H1 (cell line): ENCODE measurements around the gene ARID5A. TPM values are rescaled to one million over a fixed set of nuclear protein-coding genes. Genes with fewer than 3 reads are reported as not detected.

ENCODE experiments used
- CTCF ChIA-PET: fragments of 300-600 bp; sonication (Branson Sonifier 250); formaldehyde crosslinking; loops from one replicate; lab custom pipeline; 2021; ENCODE audit not compliant: partially characterized antibody; lab: Charles Lee
- POLR2A ChIA-PET: fragments of 300-600 bp; sonication (Branson Sonifier 250); formaldehyde crosslinking; loops from one replicate; lab custom pipeline; 2021; ENCODE audit warnings: inconsistent platforms; ENCODE audit not compliant: partially characterized antibody; lab: Charles Lee
- DNase-seq, 2 experiments: peaks; one replicate each; pipeline versions ENCODE4 v3.0.0 to v3.0.0-alpha.2; 2010 to 2022; ENCODE audit warnings: low spot score in 2 of 2, low read depth in 1 of 2, mixed read lengths in 1 of 2
- FAIRE-seq: peaks from 2 replicates; lab custom pipeline; 2011; peaks lifted over from hg19 to GRCh38; lab: Jason Lieb, UNC
- H2AFZ ChIP-seq: 2 replicates; pipeline ENCODE4 v1.8.1; 2012; ENCODE audit warnings: low read length, inconsistent platforms
- H2AK5ac ChIP-seq: 2 replicates; pipeline ENCODE4 v1.6.1; 2013; ENCODE audit warnings: low read depth, low read length
- H2BK120ac ChIP-seq: replicated peaks from 2 replicates; pipeline ENCODE3; 2013; ENCODE audit warnings: low read depth, low read length, inconsistent platforms
- H2BK12ac ChIP-seq: 2 replicates; pipeline ENCODE4 v1.6.1; 2013; ENCODE audit warnings: low read depth, low read length
- H2BK15ac ChIP-seq: 2 replicates; pipeline ENCODE4 v1.6.1; 2013; ENCODE audit warnings: low read length
- H2BK20ac ChIP-seq: 2 replicates; pipeline ENCODE4 v1.6.1; 2013; ENCODE audit warnings: low read length
- H2BK5ac ChIP-seq: 2 replicates; pipeline ENCODE4 v1.6.1; 2013; ENCODE audit warnings: low read depth, low read length
- H3K14ac ChIP-seq: 2 replicates; pipeline ENCODE4 v1.6.1; 2013; ENCODE audit warnings: inconsistent platforms; ENCODE audit not compliant: insufficient read length
- H3K18ac ChIP-seq: 2 replicates; pipeline ENCODE4 v1.6.1; 2013; ENCODE audit warnings: low read length; ENCODE audit errors: extremely low read depth
- H3K23ac ChIP-seq: 2 replicates; pipeline ENCODE4 v1.6.1; 2013; ENCODE audit warnings: inconsistent platforms; ENCODE audit not compliant: insufficient read length
- H3K23me2 ChIP-seq: 2 replicates; pipeline ENCODE4 v1.6.1; 2013; ENCODE audit warnings: low read depth, low read length
- H3K27ac ChIP-seq: 2 replicates; pipeline ENCODE4 v1.6.1; 2011; ENCODE audit warnings: low read depth, low read length, inconsistent platforms
- H3K27me3 ChIP-seq, 4 experiments: replicated peaks in 1 of 4; 1 replicate in 1 of 4; 2 replicates in 3 of 4; pipeline versions ENCODE4 v1.6.1 to v1.8.1; 2011 to 2013; ENCODE audit warnings: low read length in 3 of 4, mild to moderate bottlenecking in 3 of 4, inconsistent platforms in 2 of 4, mixed read lengths in 2 of 4, moderate library complexity in 1 of 4; ENCODE audit not compliant: control insufficient read depth in 3 of 4, insufficient read depth in 3 of 4; ENCODE audit errors: extremely low read depth in 1 of 4
- H3K36me3 ChIP-seq, 4 experiments: 2 replicates each; pipeline versions ENCODE4 v1.6.1 to v1.8.1; 2011 to 2013; ENCODE audit warnings: mild to moderate bottlenecking in 4 of 4, low read length in 3 of 4, moderate library complexity in 2 of 4, control low read depth in 1 of 4, inconsistent platforms in 1 of 4; ENCODE audit not compliant: insufficient read depth in 4 of 4, control insufficient read depth in 2 of 4
- H3K4ac ChIP-seq: replicated peaks from 2 replicates; pipeline ENCODE3; 2013; ENCODE audit warnings: low read length, low read depth, mixed read lengths, inconsistent platforms; ENCODE audit not compliant: insufficient read length
- H3K4me1 ChIP-seq, 4 experiments: replicated peaks in 1 of 4; 1 replicate in 1 of 4; 2 replicates in 3 of 4; pipeline versions ENCODE4 v1.6.1 to v1.8.1; 2011 to 2013; ENCODE audit warnings: low read length in 3 of 4, inconsistent platforms in 2 of 4, mixed read lengths in 1 of 4; ENCODE audit not compliant: insufficient read depth in 4 of 4, control insufficient read depth in 3 of 4
- H3K4me2 ChIP-seq, 2 experiments: 2 replicates each; pipeline versions ENCODE4 v1.6.1 to v1.8.1; 2011 to 2013; ENCODE audit warnings: low read depth in 2 of 2, low read length in 2 of 2, control low read depth in 1 of 2, inconsistent platforms in 1 of 2, mild to moderate bottlenecking in 1 of 2; ENCODE audit not compliant: insufficient read depth in 1 of 2
- H3K4me3 ChIP-seq, 4 experiments: fragments of 200-600, 300-600 bp in 1 of 4; sonication (generic), shearing (Covaris generic), sonication (Bioruptor Twin) in 1 of 4; 2 replicates each; pipeline versions ENCODE4 v1.5.1 to v1.8.1; 2011 to 2016; ENCODE audit warnings: low read length in 4 of 4, low read depth in 3 of 4, control low read depth in 2 of 4, inconsistent platforms in 2 of 4, mild to moderate bottlenecking in 2 of 4, mixed read lengths in 1 of 4, moderate library complexity in 1 of 4; ENCODE audit not compliant: insufficient read depth in 2 of 4; ENCODE audit errors: extremely low read depth in 1 of 4
- H3K56ac ChIP-seq: replicated peaks from 2 replicates; pipeline ENCODE3; 2013; ENCODE audit warnings: low read depth, mild to moderate bottlenecking, mixed read lengths, low read length, inconsistent platforms; ENCODE audit not compliant: insufficient read length
- H3K79me1 ChIP-seq: 2 replicates; pipeline ENCODE4 v1.6.1; 2013; ENCODE audit warnings: low read depth, low read length, control low read depth
- H3K79me2 ChIP-seq, 2 experiments: 2 replicates each; pipeline versions ENCODE4 v1.6.1 to v1.8.1; 2012 to 2013; ENCODE audit warnings: low read length in 2 of 2, mild to moderate bottlenecking in 2 of 2, inconsistent platforms in 1 of 2; ENCODE audit not compliant: insufficient read depth in 2 of 2, control insufficient read depth in 1 of 2
- H3K9ac ChIP-seq, 4 experiments: replicated peaks in 1 of 4; 1 replicate in 1 of 4; 2 replicates in 3 of 4; pipeline versions ENCODE4 v1.6.1 to v1.8.1; 2011 to 2013; ENCODE audit warnings: low read depth in 3 of 4, low read length in 3 of 4, control low read depth in 2 of 4, mild to moderate bottlenecking in 2 of 4, moderate library complexity in 2 of 4, inconsistent platforms in 1 of 4; ENCODE audit errors: extremely low read depth in 1 of 4
- H3K9me3 ChIP-seq, 2 experiments: 2 replicates each; pipeline versions ENCODE4 v1.6.1 to v1.8.1; 2012 to 2013; ENCODE audit warnings: mild to moderate bottlenecking in 2 of 2, moderate library complexity in 2 of 2, control low read depth in 1 of 2, inconsistent platforms in 1 of 2, low read depth in 1 of 2, low read length in 1 of 2, mixed read lengths in 1 of 2; ENCODE audit not compliant: insufficient read depth in 2 of 2
- H4K20me1 ChIP-seq, 2 experiments: replicated peaks in 1 of 2; 2 replicates each; pipeline versions ENCODE3 to v1.8.1; 2011 to 2013; ENCODE audit warnings: inconsistent platforms in 2 of 2, low read length in 2 of 2, mild to moderate bottlenecking in 1 of 2; ENCODE audit not compliant: insufficient read depth in 2 of 2, control insufficient read depth in 1 of 2
- H4K5ac ChIP-seq: 2 replicates; pipeline ENCODE4 v1.6.1; 2013; ENCODE audit warnings: low read length, low read depth, mixed read lengths, inconsistent platforms; ENCODE audit not compliant: insufficient read length
- H4K8ac ChIP-seq: 2 replicates; pipeline ENCODE4 v1.8.0; 2013; ENCODE audit warnings: mild to moderate bottlenecking, moderate library complexity, low read length, inconsistent platforms; ENCODE audit not compliant: insufficient read depth; ENCODE audit errors: extremely low read depth
- H4K91ac ChIP-seq: replicated peaks from 2 replicates; pipeline ENCODE3; 2013; ENCODE audit warnings: low read length, mixed read lengths, inconsistent platforms; ENCODE audit not compliant: insufficient read length
- ASH2L ChIP-seq: fragments of 200-600, 300-600 bp; sonication (generic); IDR thresholded peaks from one replicate; pipeline ENCODE4 v1.7.1; 2017; ENCODE audit warnings: low read length
- BCL11A ChIP-seq, 2 experiments: IDR thresholded peaks; one replicate each; pipeline ENCODE4 v1.6.1; 2011; ENCODE audit warnings: low read depth in 2 of 2, low read length in 2 of 2, mild to moderate bottlenecking in 2 of 2
- CBX5 ChIP-seq: fragments of 300-800, 300-1000 bp; sonication (generic); IDR thresholded peaks from 2 replicates; pipeline ENCODE4 v1.7.1; 2016; ENCODE audit warnings: antibody characterized with exemption, low read length, low read depth
- EZH2 ChIP-seq: fragments of 200-600 bp; sonication (generic); IDR thresholded peaks from 2 replicates; pipeline ENCODE4 v1.7.1; 2012; ENCODE audit warnings: low read depth, mild to moderate bottlenecking, moderate library complexity, low read length, inconsistent platforms; ENCODE audit not compliant: severe bottlenecking
- JUND ChIP-seq: IDR thresholded peaks from 2 replicates; pipeline ENCODE4 v1.6.1; 2011; ENCODE audit warnings: mild to moderate bottlenecking, improper control_type of control experiment, low read length
- NANOG ChIP-seq: IDR thresholded peaks from 2 replicates; pipeline ENCODE4 v1.6.1; 2011; ENCODE audit warnings: low read length, low read depth, mild to moderate bottlenecking, inconsistent platforms; ENCODE audit not compliant: insufficient read depth, poor library complexity, severe bottlenecking
- PHF8 ChIP-seq: fragments of 200-600 bp; sonication (generic); conservative IDR thresholded peaks from 2 replicates; pipeline ENCODE4 v1.7.1; 2012; ENCODE audit warnings: low read depth, mild to moderate bottlenecking, inconsistent platforms, low read length, moderate library complexity
- POLR2A ChIP-seq, 2 experiments: IDR thresholded peaks; 1 replicate in 1 of 2; 2 replicates in 1 of 2; pipeline ENCODE4 v1.6.1; 2011; ENCODE audit warnings: low read depth in 2 of 2, low read length in 2 of 2, mild to moderate bottlenecking in 2 of 2; ENCODE audit errors: control extremely low read depth in 1 of 2
- RNF2 ChIP-seq: fragments of 200-900, 300-1000 bp; sonication (generic); IDR thresholded peaks from 2 replicates; pipeline ENCODE4 v1.7.1; 2016; ENCODE audit warnings: borderline replicate concordance, low read depth, mild to moderate bottlenecking, antibody characterized with exemption, low read length; ENCODE audit not compliant: poor library complexity, severe bottlenecking; ENCODE audit errors: missing control alignments
- SP4 ChIP-seq: IDR thresholded peaks from 2 replicates; pipeline ENCODE4 v1.6.1; 2012; ENCODE audit warnings: low read length, inconsistent platforms
- WGBS, 2 experiments: shearing (Covaris generic) in 1 of 2; methylation state at CpG; one replicate each; pipeline versions ENCODE4 v1.1.6 to v1.1.7; 2013 to 2015; ENCODE audit warnings: low lambda C conversion rate in 2 of 2, mixed read lengths in 2 of 2, inconsistent platforms in 1 of 2, low coverage in 1 of 2, missing lambda C conversion rate in 1 of 2; ENCODE audit not compliant: insufficient replicate concordance in 2 of 2, insufficient coverage in 1 of 2, insufficient read length in 1 of 2; ENCODE audit errors: extremely low coverage in 1 of 2, missing lambda C conversion rate in 1 of 2; 5-methylcytosine and 5-hydroxymethylcytosine counted together
- polyA plus RNA-seq, 7 experiments: library from polyadenylated mRNA; depleted of rRNA in 3 of 7; stranded (reverse) in 5 of 7; unstranded in 2 of 7; fragments of >200 nt in 5 of 7; fragments of 200-250 nt in 2 of 7; gene quantifications; 1 replicate in 5 of 7; 2 replicates in 1 of 7; 4 replicates in 1 of 7; pipeline versions ENCODE4 v1.2.1 to v1.2.3, GENCODE V29; 2011 to 2013; ENCODE audit warnings: missing spikeins in 2 of 7, mixed read lengths in 2 of 7
- total RNA-seq: library from RNA; stranded (reverse); fragmentation: NEBNext Ultra II Directional; extraction: Animal tissue kit (Norgen Biotek cat#: 25700); gene quantifications from 2 replicates; pipeline ENCODE4 v1.2.1, GENCODE V29; 2021

The ARID5A gene
- total and polyA plus RNA-seq, 2 of the 8 experiments (the other 6 are each of a cell fraction or from before 2014, with no cell fraction given), result 3.3 to 5.3 TPM

DNA sequence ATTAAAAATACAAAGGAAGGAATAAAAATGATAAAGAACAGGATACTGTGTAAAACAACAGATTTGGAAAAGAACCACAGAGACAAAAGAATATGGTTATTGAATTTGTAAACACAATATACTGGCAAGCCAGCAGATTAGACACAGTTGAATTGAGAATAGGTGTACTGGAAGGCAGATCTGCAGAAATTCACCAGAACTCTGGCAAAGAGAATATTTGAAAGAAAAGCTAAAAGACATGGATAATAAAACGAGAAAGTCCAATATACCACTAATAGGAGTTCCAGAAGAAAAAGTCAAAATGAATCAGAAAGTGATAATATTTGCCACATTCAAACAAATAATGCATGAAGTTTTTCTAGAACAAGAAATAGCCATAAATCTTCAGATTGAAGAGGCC, 19.5 kb upstream of the ARID5A start:
- Histone ChIP-seq H3K79me1 (no peaks in the 10 kb centered on the region), H4K20me1 (no peaks in the 10 kb centered on the region), H2BK12ac (no peak overlapping the region), H4K5ac (no peak overlapping the region), H2BK120ac (no peak overlapping the region), H3K79me2 (no peaks in the 10 kb centered on the region), H3K4me2 (no peak overlapping the region), H2AK5ac (no peak overlapping the region), H3K9ac (no peak overlapping the region), H3K18ac (no peak overlapping the region), H3K4me3 (no peak overlapping the region), H4K8ac (no peak overlapping the region), H4K91ac (no peak overlapping the region), H3K4ac (no peak overlapping the region), H3K23ac (no peak overlapping the region), H3K36me3 (no peaks in the 10 kb centered on the region), H2AFZ (no peak overlapping the region), H3K27ac (no peak overlapping the region), H3K9me3 (peaks cover 0 to 5% of the 10 kb centered on the region in 2 experiments; a peak in 1 of 4 replicates), H3K4me1 (no peaks in the 10 kb centered on the region), H3K23me2 (no peaks in the 10 kb centered on the region), H2BK20ac (no peak overlapping the region), H3K56ac (no peak overlapping the region), H3K14ac (no peak overlapping the region), H3K27me3 (no peaks in the 10 kb centered on the region), H2BK15ac (no peak overlapping the region), H2BK5ac (no peak overlapping the region)
- ChIA-PET POLR2A (interaction anchor here (0.6 kb wide), 1 partner anchor 163 kb away, joined by 3 read pairs; no protein-coding TSS in a partner anchor), CTCF (interaction anchor here (0.9 to 3.5 kb wide), 6 partner anchors 9 to 110 kb away, joined by 3 to 16 read pairs (median 4); no protein-coding TSS in a partner anchor)
- WGBS, 2 experiments, result 88% methylated on average over 1 of the region's 1 CpG; no CpG with 5 or more reads in 1 of the 2 experiments
- FAIRE-seq (no peak), DNase-seq (no peak)
- no peak for TF ChIP-seq PHF8
- no peak for TF ChIP-seq SP4
- TF ChIP-seq EZH2, result no peak
- no peak for TF ChIP-seq CBX5
- TF ChIP-seq NANOG, result no peak
- no peak for TF ChIP-seq POLR2A (IDR thresholded peaks at IDR 0.05; ENCODE audit: control extremely low read depth in 1 of 2, low read depth in 2 of 2, low read length in 2 of 2)
- no peak for TF ChIP-seq RNF2
- TF ChIP-seq ASH2L, result no peak
- TF ChIP-seq JUND, result no peak
- TF ChIP-seq BCL11A (IDR thresholded peaks at IDR 0.05; ENCODE audit: low read depth in 2 of 2, low read length in 2 of 2), result no peak
